Left renal pelvis (tissue), 4 donors: ENCODE results near the gene CBX2. TPM values are rescaled to one million over a fixed set of nuclear protein-coding genes. Genes with fewer than 3 reads are reported as not detected.

ENCODE experiments used
- DNase-seq, 4 donors: peaks; one replicate each; pipeline ENCODE4 v3.0.0-alpha.2; 2013; ENCODE audit warnings: low read depth in 4 of 4, low spot score in 3 of 4
- polyA plus RNA-seq, 4 donors: library from polyadenylated mRNA; unstranded; fragments of 120-200 nt; gene quantifications; one replicate each; pipeline ENCODE4 v1.2.1, GENCODE V29; 2013; ENCODE audit not compliant: insufficient read length in 4 of 4

The CBX2 gene
- polyA plus RNA-seq, 4 donors = 20.9 to 33.3 (median 23.1) TPM

DNA sequence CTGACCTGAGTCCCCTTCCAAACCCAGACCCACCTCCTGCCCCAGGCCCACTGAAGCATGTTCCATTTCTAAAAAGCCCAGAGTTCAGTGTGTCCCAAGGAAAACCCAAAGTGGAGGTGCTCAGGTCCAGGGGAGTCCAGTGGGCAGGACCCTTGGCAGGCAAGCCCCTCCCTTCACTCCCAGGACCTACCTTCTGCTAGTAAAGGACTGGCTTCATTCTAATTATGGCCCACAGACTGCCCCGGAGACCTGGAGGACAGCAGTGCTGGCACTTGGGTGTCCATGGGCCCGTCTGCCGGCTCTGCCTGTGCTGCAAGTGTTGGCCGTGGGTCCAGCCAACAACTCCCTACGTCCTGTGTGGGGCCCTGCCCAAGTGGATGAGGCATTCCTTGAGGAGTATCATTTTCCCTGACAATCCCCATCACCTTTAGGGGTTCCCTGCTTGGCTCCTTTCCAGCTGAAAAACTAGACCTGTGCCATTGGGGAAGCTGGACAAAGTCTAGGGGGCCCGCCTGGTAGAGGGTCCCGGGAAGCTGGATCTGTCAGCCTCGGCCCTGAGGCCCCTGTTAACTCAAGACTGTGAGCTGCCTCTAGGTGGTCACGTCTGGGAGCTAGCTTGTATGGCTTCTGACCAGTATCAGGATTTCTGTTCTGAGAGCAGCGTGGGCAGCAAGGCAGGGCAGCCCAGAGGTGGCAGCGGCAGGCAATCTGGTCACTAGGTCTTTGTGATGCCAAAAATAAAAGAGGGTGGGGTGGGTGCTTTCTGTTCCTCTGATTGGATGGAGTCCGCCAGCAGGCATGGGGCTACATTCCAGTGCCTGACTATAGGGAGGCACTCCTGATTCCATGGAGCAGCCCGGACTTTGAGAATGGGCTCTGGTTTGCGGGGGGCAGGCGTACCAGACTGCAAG, 8.2 kb downstream of the CBX2 start:
- DNase-seq = no peak

DNA sequence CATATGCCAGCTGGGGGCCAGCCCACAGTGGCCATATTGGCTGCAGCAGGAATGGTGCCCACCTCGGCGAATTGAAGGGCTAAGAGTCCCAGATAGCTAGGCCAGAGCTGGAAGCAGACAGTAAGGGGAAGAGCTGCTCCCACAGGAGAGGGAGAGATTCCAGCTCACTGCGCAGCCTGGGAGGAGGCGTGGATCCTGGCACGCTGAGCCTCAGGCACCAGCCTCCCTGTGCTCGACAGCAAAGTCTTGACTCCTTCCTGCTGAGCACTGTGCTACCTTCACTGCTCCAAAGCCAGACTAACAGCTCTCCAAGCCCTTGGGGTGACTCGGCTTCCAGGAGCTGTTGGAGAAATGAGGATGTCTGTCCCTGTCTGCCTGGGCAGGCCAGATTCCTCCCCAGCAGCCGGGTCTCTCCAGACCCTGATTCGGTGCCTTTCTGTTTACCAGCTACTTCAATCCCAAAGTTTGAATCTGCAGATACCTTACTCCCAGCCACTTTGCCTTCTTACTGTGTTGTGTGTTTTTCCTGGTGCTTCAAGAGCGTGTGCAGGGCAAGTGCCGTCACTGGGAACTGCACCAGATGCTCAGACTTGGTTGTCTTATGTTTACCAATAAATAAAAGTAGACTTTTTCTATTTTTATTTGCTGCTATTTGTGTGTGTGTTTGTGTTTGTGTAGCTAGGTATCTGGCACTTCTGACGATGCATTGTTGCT, 9.1 kb downstream of the CBX2 start:
- no peak for DNase-seq

DNA sequence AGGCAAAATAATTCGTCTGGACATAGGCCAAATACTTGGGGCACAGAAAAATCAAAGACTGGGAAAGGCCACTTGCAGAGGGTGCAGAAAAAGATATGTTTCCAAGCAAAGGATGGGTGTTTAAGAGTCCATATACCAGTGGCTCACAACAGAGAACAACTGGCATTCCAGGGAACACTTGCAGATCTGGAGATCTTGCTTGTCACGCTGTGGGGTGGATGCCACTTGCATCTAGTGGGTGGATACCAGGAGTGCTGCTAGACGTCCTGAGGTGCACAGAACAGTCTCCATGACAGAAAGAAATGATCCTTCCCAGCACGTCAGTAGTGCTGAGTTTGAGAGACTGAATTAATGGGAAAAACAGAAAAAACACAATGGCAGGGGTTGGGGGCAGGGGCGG, 10.5 kb downstream of the CBX2 start:
- no peak for DNase-seq

DNA sequence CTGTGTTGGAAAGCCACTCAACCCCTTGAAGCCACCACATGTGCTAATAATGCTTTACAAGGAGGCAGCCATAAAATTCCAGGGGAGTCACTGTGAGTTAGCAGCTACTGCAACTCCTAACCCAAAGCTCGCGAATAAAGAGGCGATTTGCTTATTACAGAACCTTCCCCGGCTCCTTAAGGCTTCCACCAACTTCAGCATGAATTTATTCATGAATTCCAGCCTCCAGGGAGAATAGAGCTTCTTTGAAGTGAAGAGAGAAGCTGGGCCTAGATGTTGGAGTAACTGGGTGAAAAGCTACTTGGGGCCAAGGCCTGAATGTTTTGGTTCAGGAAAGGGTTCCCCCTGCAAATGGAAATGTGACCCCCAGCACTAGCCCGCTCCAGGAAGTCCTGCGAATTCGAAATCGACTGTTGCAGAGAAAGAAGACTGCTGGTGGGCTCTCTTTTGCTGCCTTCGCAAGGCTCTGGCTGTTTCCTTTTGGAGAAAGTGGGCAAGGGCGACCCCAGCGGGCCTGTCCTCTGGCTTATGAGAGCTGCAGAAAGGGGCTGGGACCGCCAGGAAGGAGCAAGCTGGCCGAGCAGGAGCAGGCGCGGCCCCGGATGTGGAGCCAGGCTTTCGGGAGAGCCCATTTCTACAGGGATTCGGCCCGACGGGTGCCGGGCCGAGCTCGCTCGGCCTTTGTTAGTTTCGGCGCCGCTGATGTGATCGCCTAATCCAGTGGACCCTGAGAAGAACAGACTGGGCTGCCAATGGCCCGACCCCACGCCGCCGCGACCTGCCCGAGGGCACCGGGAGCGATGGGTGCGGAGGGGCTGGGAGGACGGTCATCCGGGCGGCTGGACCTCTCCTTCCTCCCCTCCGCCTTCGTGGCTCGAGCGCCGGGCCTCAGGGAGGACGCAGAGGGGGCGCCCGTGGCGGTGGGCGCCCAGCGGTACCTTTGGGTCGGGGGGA, 11.3 kb downstream of the CBX2 start:
- no peak for DNase-seq

DNA sequence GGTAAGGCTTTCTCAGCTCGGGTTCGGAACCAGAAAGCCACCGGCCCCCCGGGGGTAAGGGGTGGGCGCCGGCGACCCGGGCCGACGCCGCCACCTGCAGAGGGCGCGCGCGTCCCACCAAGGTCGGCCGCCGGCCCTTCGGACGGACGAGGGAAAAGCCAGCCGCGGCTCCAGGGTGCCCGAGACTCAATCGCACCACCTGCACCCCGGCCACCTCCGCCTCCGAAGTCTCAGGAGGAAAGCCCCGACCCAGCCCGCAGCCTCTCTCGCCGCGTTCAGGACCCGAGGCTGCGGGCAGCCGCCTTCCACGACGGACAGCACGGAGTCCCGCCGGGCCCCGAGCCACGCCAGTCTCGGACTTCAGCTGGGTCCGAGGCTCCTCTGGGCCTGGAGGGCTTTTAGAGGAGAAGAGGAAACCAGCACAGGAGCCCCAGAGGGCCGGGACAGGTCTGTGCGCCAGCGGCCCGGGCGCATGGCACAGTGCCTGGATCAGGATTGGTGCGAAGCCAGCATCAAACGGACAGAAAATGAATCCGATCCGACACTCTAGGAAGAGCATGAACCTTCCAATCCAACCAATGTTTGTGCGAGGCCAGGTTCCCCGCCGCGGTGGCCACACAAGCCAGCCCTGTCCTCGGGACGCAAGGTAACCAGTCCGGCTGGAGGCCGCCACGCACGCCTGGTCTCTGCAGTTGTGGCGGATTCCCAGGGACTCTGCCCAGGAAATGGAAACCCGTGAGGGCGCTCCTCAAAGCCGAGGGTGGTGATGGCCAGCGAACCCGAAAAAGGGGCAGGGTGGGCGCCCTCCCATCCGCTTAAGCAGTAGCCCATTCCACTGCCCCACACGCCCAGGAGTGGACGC, 12.2 kb downstream of the CBX2 start:
- no peak for DNase-seq

DNA sequence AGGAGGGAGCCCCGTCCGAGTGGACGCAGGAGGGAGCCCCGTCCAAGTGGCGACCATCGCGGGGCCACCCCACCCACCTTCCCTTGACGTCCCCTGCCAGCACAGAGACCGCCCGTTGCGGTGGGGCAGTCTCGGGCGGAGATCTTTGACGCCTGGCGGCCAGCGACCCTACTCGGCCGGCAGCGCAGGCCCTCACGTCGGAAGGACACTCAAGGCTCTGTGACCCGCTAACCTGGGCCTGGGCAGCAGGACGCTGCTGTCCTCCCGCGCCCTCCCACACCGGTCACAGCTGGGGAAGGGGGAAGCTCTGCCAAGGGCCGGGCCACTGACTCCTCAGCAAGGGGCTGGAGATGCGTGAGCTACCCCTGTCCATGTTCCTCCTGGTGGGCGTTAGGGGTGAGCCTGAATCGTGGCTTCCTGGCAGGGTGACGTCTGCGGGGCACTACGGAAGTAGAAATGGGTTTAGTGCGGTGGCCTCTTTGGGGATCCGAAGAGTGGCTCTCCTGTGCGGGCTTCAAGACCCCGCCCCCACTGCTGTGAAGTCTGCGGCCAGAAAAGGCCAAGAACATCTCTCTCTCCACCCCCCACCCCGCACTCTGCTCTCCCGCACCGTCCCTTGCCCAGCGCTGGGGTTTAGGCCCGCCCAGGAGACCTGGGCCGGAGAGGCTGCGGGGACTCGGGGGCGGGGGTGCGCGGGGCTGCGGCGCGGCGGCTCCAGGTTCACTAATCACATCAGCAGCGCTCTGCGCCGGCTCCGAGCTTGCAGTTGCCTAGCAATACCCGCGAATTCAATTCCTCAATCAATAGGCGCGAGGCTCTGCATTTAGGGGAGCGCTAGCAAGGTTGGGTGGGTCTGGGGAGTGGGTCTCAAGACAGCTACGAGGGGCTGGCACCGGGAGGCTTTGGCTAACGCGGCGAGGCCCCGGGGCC, 13.1 kb downstream of the CBX2 start:
- DNase-seq = no peak

DNA sequence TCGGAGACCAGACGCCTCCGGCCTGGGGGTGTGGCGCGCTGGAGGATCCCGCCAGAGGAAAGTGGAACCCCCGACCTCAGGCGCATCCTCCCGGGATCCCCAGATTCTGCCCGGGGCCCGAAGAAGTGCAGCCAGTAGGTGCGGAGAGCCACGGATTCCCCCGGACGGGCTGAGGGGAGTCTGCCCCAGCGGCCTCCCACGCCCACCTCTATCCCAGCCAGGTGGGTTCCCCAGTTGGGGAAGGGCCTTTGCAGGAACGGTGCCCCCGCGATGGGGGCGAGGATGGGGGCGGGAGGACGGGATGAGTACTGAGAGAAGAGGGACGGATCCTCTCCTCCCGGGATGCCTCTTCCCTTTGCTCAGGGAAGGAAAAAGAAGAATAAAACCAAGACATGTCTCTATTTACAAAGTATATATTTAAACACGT, 13.8 kb downstream of the CBX2 start:
- DNase-seq = no peak

DNA sequence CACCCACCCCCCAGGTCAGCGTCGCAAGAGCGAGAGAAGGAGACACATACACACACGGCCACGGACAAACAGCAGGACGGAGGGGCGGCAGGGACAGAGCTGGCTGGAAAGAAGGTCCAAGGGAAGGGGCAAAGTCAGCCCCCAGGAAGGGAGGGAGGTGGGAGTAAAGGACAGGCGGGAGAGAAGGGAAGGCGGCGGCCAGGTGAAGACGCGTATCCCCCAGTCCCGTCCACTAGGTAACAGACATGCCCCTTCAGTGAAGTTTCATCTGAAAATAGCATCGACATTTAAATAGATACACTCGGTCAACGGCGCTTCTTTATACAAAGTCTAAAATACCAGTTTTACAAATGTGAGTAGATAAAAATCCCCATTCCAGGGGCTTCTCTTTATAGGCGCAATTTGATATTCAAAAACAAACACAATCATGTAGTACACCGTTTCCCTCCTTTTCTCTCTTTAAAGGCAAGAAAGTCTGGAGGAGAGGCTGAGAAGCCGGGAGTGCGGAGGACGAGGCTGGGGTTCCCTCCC, 14.5 kb downstream of the CBX2 start:
- no peak for DNase-seq

DNA sequence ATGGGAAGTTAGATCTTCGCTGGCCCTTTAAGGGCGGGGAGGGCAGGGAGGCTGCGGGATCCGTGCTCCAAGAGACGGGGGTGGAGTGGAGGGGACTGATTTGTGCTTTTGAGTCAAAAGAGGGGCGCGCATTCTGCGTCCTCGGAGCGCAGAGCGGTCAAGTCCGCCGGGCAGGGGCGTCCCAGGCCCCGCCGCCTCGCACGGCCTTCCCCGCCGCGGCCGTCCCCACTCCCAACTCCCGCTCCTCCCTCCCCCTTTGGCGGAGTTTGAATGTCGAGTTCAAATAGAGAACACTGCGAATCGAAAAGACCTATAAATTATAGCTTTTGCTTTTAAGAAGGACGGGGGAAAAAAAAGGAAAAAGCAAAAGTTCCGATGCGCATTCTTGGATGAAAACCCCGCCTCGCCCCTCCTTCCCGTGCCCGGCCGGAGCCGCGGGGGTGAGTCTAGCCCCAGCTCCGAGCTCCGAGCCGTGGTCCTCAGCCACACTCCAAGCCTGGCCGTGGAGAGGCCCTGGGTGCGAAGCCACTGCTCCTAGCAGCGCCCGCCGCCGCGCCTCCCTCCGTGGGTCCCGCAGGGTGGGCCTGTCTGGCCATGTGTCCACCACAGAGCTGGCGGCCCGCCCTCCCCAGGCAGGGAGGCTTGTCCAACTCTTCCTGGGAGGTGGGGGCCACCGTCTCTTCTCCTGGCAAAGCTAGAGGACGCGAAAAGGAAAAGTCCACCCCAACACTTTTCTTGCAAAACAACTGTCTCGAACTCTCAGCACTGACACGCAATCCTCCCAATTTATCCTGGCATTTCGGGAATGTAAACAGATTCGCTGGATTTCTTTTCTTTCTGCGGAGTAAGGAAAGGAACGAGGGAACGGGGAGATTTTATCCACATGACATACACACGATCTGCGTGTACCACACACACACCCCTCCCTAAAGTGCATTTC, 15.3 kb downstream of the CBX2 start:
- DNase-seq = no peak

DNA sequence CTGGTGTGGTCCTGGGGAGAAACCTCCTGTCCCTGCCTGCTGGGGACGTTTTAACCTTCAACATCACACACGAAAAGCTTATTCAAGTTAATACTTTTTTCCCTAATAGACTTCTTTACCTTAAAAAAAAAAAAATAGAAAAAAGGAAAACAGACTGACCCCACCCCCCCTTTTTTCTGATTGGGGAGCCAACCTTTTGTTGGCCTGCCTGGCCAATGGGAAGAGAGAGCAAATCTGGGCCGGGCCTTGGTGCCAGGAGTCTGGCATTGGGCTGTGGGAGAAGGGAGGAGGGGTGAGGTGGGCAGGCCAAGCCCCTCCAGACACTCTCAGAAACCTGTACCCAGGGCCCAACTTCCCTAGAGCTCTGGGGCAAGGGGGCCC, 16.0 kb downstream of the CBX2 start:
- no peak for DNase-seq

DNA sequence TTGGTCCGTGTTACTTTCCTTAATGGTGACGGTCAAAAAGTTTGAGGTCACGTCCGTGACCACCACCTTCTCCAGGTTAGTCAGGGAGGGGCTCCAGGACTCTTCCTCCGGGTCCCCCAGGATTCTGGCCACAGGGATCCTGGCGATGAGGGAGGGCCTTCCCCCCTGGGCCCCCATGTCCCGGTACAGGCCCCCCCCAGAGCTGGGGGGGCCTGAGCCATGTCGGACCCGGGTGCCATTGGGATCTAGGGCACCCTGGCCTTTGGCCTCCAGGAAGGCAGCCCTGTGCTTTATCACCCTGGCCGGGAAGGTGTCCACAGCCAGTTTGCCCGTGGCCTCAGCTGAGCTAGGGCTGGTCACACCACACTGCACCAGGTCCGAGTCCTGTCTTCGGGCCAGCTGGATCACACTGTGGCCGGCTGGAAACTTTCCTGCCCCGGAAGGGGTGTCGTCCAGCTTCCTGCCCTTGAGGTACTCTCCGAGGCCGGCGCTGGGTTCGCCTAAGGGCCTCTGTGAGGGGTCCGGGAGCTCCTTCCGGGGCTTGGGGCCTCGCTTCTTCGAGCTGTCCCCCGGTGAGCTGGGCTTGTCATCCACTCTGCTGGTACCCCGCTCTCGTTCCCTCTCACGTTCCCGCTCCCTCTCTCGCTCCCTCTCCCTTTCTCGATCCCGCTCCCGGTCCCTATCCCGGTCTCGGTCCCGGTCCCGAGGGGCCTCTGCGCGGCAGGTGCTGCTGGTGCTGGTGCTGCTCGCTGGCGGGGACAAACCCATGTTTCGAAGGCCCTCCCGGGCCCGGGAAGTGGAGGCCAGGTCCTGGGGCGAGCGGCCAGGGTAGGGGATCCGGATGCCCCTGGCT, 16.9 kb downstream of the CBX2 start:
- DNase-seq = no peak

DNA sequence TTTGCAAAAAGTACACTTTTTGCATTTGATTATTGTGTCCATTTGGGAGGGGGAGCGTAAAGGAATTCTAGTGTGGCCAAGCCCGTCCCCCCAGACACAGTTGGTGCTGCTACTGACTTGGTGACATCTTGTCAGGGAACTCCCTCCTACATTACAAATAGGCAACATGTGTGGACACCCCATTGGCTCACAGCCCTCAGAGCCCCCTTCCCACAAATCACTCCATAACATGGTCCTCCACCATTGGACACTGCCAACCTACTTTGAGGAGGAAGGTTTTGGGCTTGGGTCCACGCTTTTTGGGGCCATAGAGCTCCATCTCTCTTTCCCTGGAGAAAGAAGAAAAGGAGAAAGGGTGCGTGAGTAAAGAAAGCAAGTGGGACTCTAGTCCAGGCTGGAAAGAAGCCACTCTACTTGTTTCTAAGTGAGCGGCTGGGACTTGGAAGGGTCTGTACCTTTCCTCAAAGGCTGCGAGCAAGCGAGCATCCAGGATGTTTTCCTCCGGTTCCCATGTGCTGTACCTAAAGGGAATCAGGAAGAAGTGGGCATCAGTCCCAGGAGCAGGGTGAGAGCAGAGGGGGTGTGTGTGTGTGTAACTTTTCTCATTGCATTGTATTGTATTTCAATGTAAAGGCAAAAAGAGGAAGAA, 18.0 kb downstream of the CBX2 start:
- no peak for DNase-seq

DNA sequence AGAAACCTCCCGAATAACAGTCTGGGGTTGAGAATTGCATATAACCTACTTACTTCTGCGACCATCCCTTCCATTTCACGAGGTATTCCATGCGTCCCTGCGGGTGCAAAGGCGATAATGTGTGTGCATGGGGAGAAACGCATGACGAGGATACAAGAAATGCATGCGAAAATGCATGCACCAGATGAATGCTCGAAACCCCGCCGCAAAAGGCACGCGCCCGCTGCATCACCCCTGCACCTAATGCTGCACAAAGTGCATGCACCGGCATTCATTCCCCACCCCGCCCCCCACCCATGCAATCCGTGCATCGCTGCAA, 18.5 kb downstream of the CBX2 start:
- no peak for DNase-seq

DNA sequence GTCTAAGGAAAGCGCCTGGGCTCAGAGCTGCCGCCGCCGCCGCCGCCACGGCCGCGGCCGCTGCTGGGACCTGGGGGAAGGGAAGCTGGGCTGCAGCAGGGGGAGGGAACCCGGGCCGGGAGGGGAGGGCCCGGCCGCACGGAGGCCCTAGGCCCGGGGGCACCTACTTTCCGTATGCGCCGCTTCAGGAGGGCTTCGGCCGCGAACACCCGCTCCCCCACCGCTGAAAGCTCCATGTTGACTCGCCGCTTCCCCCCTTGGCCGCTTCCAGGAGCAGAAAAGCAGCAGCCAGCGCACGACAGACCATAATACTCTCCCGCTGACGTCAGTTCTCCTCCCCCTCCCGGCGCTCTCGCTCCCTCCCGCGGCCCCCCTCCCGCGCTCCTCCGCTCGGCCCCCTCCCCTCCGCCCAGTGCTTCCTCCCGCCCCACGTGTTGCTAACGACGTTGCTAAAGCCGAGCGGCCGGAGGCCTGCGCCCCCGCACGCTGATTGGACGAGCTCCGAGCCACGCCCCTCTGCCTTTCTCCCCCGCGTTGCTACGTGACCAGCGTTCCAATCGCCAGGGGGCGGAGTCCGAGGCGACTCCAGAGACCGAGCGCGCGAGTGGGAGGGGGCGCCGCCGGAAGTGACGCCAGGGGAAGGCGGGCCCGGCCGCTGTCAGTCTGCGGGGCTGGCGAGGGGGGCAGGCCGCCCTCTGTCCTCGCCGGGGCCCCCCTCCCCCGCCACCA, 19.0 kb downstream of the CBX2 start, which contains the start of gene CBX8:
Gene CBX8, minus strand, starts transcription at position 315 of the 729 bp plus-strand sequence. Its CDS starts 79 bp downstream, at position 236.
- peak; percentile 99 for DNase-seq

DNA sequence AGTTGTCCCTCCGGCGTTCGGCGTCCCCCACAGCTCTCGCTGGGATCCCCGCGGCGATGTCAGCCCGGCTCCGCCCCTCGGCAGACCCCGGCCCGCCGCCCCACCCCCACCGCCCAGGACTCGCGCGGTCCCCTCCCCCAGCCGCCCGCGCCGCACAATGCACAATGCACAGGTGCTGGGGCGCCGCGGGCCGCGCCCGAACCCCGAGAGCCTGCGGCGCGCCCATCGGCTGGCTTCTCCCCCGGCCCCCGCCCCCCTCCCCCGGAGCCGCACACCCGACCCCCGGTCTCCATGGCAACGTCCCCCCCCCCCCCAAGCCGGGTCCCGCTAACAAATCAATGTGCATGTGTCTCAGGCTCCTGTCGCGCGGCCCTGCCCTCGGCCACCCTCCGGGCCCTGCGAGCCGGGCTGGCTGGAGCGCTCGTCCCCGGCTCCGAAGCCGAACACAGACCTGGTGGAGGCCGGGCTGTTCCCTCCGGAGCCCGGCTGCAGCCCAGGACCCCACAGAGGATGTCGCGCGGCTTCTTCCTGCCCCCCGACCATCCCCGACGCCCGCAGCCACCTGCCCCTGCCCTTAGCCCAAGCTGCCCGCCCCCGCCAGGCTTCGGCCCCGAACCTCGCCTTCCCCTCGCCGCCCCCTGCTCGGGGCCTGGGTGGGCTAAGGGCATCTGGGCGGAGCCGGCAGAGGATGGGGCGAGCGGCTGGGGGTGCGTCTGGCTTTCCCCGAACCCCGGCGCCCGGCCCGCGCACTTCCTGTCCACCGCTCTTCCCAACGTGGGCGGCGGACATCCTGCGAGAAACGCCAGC, 19.7 kb downstream of the CBX2 start:
- no peak for DNase-seq
